ENCODE measurements around the gene SFSWAP.

DNA sequence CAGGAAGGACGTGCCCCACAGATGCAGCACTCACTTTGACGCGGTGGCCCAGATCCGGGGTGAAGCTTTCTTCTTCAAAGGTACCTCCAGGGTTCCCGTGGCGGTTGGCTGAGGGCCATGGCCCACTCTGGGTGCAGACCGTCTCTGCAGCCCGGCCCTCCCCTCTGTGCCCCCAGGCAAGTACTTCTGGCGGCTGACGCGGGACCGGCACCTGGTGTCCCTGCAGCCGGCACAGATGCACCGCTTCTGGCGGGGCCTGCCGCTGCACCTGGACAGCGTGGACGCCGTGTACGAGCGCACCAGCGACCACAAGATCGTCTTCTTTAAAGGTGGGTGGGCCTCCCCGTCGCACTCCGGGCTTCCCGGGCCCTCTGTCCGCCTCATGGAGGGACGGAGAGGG, 134.2 kb downstream of the SFSWAP start:
- no peak for TF ChIP-seq RARB (CRISPR knock-in tag; IDR thresholded peaks at IDR 0.05)
- TF ChIP-seq, protein P1, sequence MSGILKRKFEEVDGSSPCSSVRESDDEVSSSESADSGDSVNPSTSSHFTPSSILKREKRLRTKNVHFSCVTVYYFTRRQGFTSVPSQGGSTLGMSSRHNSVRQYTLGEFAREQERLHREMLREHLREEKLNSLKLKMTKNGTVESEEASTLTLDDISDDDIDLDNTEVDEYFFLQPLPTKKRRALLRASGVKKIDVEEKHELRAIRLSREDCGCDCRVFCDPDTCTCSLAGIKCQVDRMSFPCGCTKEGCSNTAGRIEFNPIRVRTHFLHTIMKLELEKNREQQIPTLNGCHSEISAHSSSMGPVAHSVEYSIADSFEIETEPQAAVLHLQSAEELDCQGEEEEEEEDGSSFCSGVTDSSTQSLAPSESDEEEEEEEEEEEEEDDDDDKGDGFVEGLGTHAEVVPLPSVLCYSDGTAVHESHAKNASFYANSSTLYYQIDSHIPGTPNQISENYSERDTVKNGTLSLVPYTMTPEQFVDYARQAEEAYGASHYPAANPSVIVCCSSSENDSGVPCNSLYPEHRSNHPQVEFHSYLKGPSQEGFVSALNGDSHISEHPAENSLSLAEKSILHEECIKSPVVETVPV (CRISPR knock-in tag; IDR thresholded peaks at IDR 0.05) = no peak

Measured in SK-N-SH treated with all-trans-retinoic acid at 6 μM for 48 hours (cell line).